LNCaP clone FGC (cell line): ENCODE data around the gene FGF7.
A peak's percentile ranks its signal among the peaks of the same experiment; 100 is the strongest.
"Not testable (repeated sequence)": the region's sequence is repeated elsewhere in the genome, so short reads cannot be mapped to it uniquely, and the experiment has no call there.

Source experiments
- DNase-seq: peaks from one replicate; pipeline ENCODE4 v3.0.0-alpha.2; 2011; ENCODE audit warnings: low read depth
- H3K4me3 ChIP-seq: 2 replicates; pipeline ENCODE4 v1.5.1; 2011; ENCODE audit warnings: mild to moderate bottlenecking, low read depth, low read length, control low read depth
- TF ChIP-seq, protein P1 (sequence below): IDR thresholded peaks from 2 replicates; pipeline ENCODE4 v1.5.1; 2012; ENCODE audit warnings: mild to moderate bottlenecking; ENCODE audit not compliant: control insufficient read depth, insufficient read depth; ENCODE audit errors: extremely low read depth

The FGF7 gene

DNA sequence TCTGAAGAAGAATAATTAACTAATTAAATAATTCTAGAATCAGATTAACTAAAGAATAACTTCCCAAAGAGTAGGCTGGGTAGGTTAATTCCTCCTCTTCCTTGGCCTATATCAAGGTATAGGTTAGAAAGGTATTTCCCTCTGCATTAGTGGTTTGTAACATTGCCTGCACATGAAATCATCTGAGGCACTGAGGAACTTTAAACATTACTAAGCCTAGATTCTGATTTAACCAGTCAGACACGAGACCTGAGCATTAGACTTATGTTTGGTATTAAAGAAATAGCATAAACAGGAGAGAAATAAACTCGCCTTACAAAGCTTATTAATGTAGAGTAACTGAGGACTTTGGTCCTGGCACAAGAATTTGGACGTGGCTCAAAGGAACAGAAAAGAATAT is 84.2 kb downstream of the FGF7 start:
- DNase-seq = no peak
- no peak overlapping the region for H3K4me3 ChIP-seq
- TF ChIP-seq, protein P1, sequence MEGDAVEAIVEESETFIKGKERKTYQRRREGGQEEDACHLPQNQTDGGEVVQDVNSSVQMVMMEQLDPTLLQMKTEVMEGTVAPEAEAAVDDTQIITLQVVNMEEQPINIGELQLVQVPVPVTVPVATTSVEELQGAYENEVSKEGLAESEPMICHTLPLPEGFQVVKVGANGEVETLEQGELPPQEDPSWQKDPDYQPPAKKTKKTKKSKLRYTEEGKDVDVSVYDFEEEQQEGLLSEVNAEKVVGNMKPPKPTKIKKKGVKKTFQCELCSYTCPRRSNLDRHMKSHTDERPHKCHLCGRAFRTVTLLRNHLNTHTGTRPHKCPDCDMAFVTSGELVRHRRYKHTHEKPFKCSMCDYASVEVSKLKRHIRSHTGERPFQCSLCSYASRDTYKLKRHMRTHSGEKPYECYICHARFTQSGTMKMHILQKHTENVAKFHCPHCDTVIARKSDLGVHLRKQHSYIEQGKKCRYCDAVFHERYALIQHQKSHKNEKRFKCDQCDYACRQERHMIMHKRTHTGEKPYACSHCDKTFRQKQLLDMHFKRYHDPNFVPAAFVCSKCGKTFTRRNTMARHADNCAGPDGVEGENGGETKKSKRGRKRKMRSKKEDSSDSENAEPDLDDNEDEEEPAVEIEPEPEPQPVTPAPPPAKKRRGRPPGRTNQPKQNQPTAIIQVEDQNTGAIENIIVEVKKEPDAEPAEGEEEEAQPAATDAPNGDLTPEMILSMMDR = no peak

DNA sequence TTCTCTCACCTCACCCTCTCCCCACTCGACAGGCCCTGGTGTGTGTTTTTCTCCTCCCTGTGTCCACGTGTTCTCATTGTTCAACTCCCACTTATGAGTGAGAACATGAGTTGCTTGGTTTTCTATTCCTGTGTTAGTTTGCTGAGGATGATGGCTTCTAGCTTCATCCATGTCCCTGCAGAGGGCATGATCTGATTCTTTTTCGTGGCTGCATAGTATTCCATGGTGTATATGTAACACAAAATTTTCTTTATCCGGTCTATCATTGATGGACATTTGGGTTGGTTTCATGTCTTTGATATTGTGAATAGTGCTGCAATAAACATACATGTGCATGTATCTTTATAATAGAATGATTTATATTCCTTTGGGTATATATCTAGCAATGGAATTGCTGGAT is 89.7 kb downstream of the FGF7 start:
- not testable (repeated sequence) for H3K4me3 ChIP-seq, DNase-seq

- H3K4me3 ChIP-seq = no peak overlapping the region
- no peak for DNase-seq
- TF ChIP-seq, protein P1 = peak; percentile 64
Observed at GRCh38 chr15:49521802-49522201, 98.8 kb downstream of the FGF7 start.

GRCh38 chr15:49528289-49528688 is 105.2 kb downstream of the FGF7 start:
- DNase-seq = no peak
- H3K4me3 ChIP-seq = no peak overlapping the region
- TF ChIP-seq, protein P1 = no peak

GRCh38 chr15:49530092-49530491 is 107.0 kb downstream of the FGF7 start:
- no peak for DNase-seq
- TF ChIP-seq, protein P1 = no peak
- H3K4me3 ChIP-seq = no peak overlapping the region
